K562 (cell line): Measurements from ENCODE around the gene KRTAP26-1. TPM values are rescaled to one million over a fixed set of nuclear protein-coding genes. Genes with fewer than 3 reads are reported as not detected.

Source experiments
- ATAC-seq: fragments of 200-7000 bp; cut with Tn5 transposase; 3 replicates; pipeline ENCODE4 v1.9.1; 2020; ENCODE audit warnings: moderate library complexity
- BruUV-seq: library from RNA; stranded (reverse); fragments of 400-500 nt; replicated peaks from 2 replicates; lab custom pipeline; 2021; lab: Mats Ljungman, UMichigan
- CTCF ChIA-PET: fragments of 300-600 bp; formaldehyde crosslinking; extraction: SDS; loops from one replicate; lab custom pipeline; 2021; ENCODE audit warnings: low intra/inter-chr PET ratio; lab: Yijun Ruan, JAX
- POLR2A ChIA-PET: fragments of 300-600, 350-650 bp; sonication (Branson Sonifier 250); formaldehyde crosslinking; extraction: SDS; loops from one replicate; lab custom pipeline; 2021; ENCODE audit warnings: antibody characterized with exemption, inconsistent platforms; lab: Yijun Ruan, JAX
- DNase-seq, 4 experiments: peaks; one replicate each; pipeline versions ENCODE4 v3.0.0 to v3.0.0-alpha.2; 2011 to 2018; ENCODE audit warnings: low spot score in 3 of 4, mixed read lengths in 3 of 4; ENCODE audit errors: extremely low read depth in 1 of 4
- FAIRE-seq: peaks from 2 replicates; lab custom pipeline; 2011; peaks lifted over from hg19 to GRCh38; lab: Jason Lieb, UNC
- H2AFZ ChIP-seq: 2 replicates; pipeline ENCODE4 v1.6.0; 2011; ENCODE audit warnings: low read depth, low read length, control low read depth, inconsistent platforms
- H3K27ac ChIP-seq: fragments of 200-600 bp; 3 replicates; pipeline ENCODE4 v1.8.0; 2011; ENCODE audit warnings: low read depth, mild to moderate bottlenecking, control low read depth, inconsistent platforms, low read length, moderate library complexity, mixed read lengths; ENCODE audit errors: extremely low read depth
- H3K27me3 ChIP-seq, 2 experiments: fragments of 300-600 bp in 1 of 2; 2 replicates in 1 of 2; 3 replicates in 1 of 2; pipeline versions ENCODE4 v1.6.0 to v1.8.0; 2011; ENCODE audit warnings: inconsistent platforms in 2 of 2, low read length in 2 of 2, mild to moderate bottlenecking in 1 of 2, mixed read lengths in 1 of 2, moderate library complexity in 1 of 2; ENCODE audit not compliant: control insufficient read depth in 2 of 2, insufficient read depth in 2 of 2
- H3K36me3 ChIP-seq: fragments of 300-600 bp; 3 replicates; pipeline ENCODE4 v1.8.0; 2011; ENCODE audit warnings: mild to moderate bottlenecking, low read length, inconsistent platforms; ENCODE audit not compliant: control insufficient read depth, insufficient read depth
- H3K4me1 ChIP-seq, 2 experiments: fragments of 200-600 bp in 1 of 2; replicated peaks in 1 of 2; 2 replicates in 1 of 2; 3 replicates in 1 of 2; pipeline versions ENCODE4 v1.5.1 to v1.8.0; 2011; ENCODE audit warnings: inconsistent platforms in 2 of 2, low read length in 2 of 2, mild to moderate bottlenecking in 1 of 2, mixed read lengths in 1 of 2, moderate library complexity in 1 of 2; ENCODE audit not compliant: control insufficient read depth in 2 of 2, insufficient read depth in 2 of 2
- H3K4me2 ChIP-seq: 2 replicates; pipeline ENCODE4 v1.6.1; 2011; ENCODE audit warnings: low read length, control low read depth, inconsistent platforms, mixed read lengths; ENCODE audit not compliant: insufficient read depth
- H3K4me3 ChIP-seq: fragments of 200-600 bp; sonication (generic), shearing (Covaris generic); 2 replicates; pipeline ENCODE4 v1.5.1; 2016; ENCODE audit warnings: control low read depth, inconsistent platforms
- H3K79me2 ChIP-seq: fragments of 200-600 bp; 3 replicates; pipeline ENCODE4 v1.8.0; 2011; ENCODE audit warnings: low read length, inconsistent platforms; ENCODE audit not compliant: control insufficient read depth, insufficient read depth
- H3K9ac ChIP-seq, 2 experiments: 2 replicates each; pipeline versions ENCODE4 v1.6.0 to v1.6.1; 2011; ENCODE audit warnings: low read depth in 2 of 2, low read length in 2 of 2, control low read depth in 1 of 2, inconsistent platforms in 1 of 2, mild to moderate bottlenecking in 1 of 2, mixed read lengths in 1 of 2; ENCODE audit not compliant: insufficient read depth in 1 of 2
- H3K9me1 ChIP-seq: one replicate; pipeline ENCODE4 v1.6.0; 2011; ENCODE audit warnings: inconsistent platforms, mild to moderate bottlenecking, low read length, moderate library complexity; ENCODE audit not compliant: control insufficient read depth, insufficient read depth
- H3K9me3 ChIP-seq: replicated peaks from 2 replicates; pipeline ENCODE4 v1.5.1; 2011; ENCODE audit warnings: low read depth, low read length, inconsistent platforms; ENCODE audit not compliant: control insufficient read depth, insufficient read depth
- H4K20me1 ChIP-seq: replicated peaks from 2 replicates; pipeline ENCODE4 v1.6.1; 2011; ENCODE audit warnings: low read length, inconsistent platforms, mixed read lengths; ENCODE audit not compliant: control insufficient read depth, insufficient read depth
- FOXP4 ChIP-seq: sonication (generic); formaldehyde crosslinking; IDR thresholded peaks from 2 replicates; pipeline ENCODE4 v1.8.0; 2022; ENCODE audit warnings: mild to moderate bottlenecking, missing genetic modification reagents, borderline replicate concordance
- IRF1 ChIP-seq: sonication (generic); formaldehyde crosslinking; IDR thresholded peaks from 2 replicates; pipeline ENCODE4 v1.8.0; 2022; ENCODE audit warnings: missing genetic modification reagents, mild to moderate bottlenecking, borderline replicate concordance
- NBN ChIP-seq: fragments of 450-650 bp; IDR thresholded peaks from 2 replicates; pipeline ENCODE4 v1.6.1; 2016; ENCODE audit warnings: low read depth, mild to moderate bottlenecking
- NCOR1 ChIP-seq: fragments of 450-650 bp; IDR thresholded peaks from 2 replicates; pipeline ENCODE4 v1.6.1; 2016; ENCODE audit warnings: mild to moderate bottlenecking, moderate library complexity
- SRSF9 ChIP-seq: fragments of 200-400 bp; formaldehyde crosslinking; IDR thresholded peaks from 2 replicates; pipeline ENCODE4 v1.6.1; 2017; ENCODE audit warnings: low read depth, low read length, borderline replicate concordance
- WGBS: fragments of 100-300 bp; shearing (Covaris generic); methylation state at CpG from one replicate; pipeline ENCODE4 v1.1.6; 2016; ENCODE audit warnings: low coverage, mixed read lengths; ENCODE audit not compliant: insufficient coverage; ENCODE audit errors: missing lambda C conversion rate; 5-methylcytosine and 5-hydroxymethylcytosine counted together
- in situ Hi-C: fragments of 300-500 bp; cut with MboI; formaldehyde crosslinking; loops from 4 replicates; pipeline ENCODE4 v1.15.0; 2018; ENCODE audit warnings: inconsistent platforms, mixed read lengths
- intact Hi-C: fragments of 100-400 bp; cut with micrococcal nuclease; formaldehyde crosslinking; loops from 2 replicates; pipeline ENCODE4 v1.14.2; 2022
- polyA plus RNA-seq, 8 experiments: library from polyadenylated mRNA; depleted of rRNA in 4 of 8; stranded (reverse) in 5 of 8; unstranded in 3 of 8; fragments of >200 nt; fragmentation: Nextera tagmentation in 2 of 8; fragmentation: Illumina TruSeq in 1 of 8; extraction: Ambion mirVana in 2 of 8; extraction: Trizol in 1 of 8; gene quantifications; 2 replicates each; pipeline versions ENCODE4 v1.2.1 to v1.2.3, GENCODE V29; 2011 to 2014; ENCODE audit warnings: inconsistent platforms in 1 of 8, missing spikeins in 1 of 8
- total RNA-seq, 7 experiments: library from RNA; depleted of rRNA in 6 of 7; stranded (reverse); fragments of >200 nt in 6 of 7; fragmentation: Illumina TruSeq in 2 of 7; extraction: Trizol in 2 of 7; gene quantifications; 2 replicates each; pipeline versions ENCODE4 v1.2.1 to v1.2.3, GENCODE V29; 2011 to 2021; ENCODE audit warnings: low replicate concordance in 1 of 7

The KRTAP26-1 gene
- total and polyA plus RNA-seq, 9 of the 15 experiments (the other 6 are each of a cell fraction or from before 2014, with no cell fraction given) = not detected

- H4K20me1 ChIP-seq = no peaks in the 10 kb centered on the region
- H3K9me3 ChIP-seq = no peaks in the 10 kb centered on the region
- H3K36me3 ChIP-seq = no peaks in the 10 kb centered on the region
- intact Hi-C loops (no loop called here), in situ Hi-C loops (no loop called here)
- POLR2A ChIA-PET = interaction anchor here (0.8 kb wide), 1 partner anchor 611 kb away, joined by 3 read pairs; no protein-coding TSS in a partner anchor
- ATAC-seq = no peak
- DNase-seq = no peak
- H3K4me2 ChIP-seq = no peak overlapping the region
- no peak overlapping the region for H2AFZ ChIP-seq
- H3K27me3 ChIP-seq = no peaks in the 10 kb centered on the region
- CTCF ChIA-PET = no interaction called here
- TF ChIP-seq NBN = no peak
- TF ChIP-seq NCOR1 = no peak
- no peak for TF ChIP-seq FOXP4 (CRISPR knock-in tag)
- no peak for TF ChIP-seq SRSF9
- TF ChIP-seq IRF1 (CRISPR knock-in tag) = no peak
- no peaks in the 10 kb centered on the region for H3K79me2 ChIP-seq
- H3K27ac ChIP-seq = no peak overlapping the region
- BruUV-seq = no TSS peak
- H3K4me1 ChIP-seq = no peaks in the 10 kb centered on the region
- H3K9me1 ChIP-seq = no peaks in the 10 kb centered on the region
- 9% methylated on average over 1 of the region's 1 CpG for WGBS
- H3K4me3 ChIP-seq = no peak overlapping the region
- no peak for FAIRE-seq
- H3K9ac ChIP-seq = no peak overlapping the region
Observed at GRCh38 chr21:30351534-30351933, 31.4 kb upstream of the KRTAP26-1 start.
